ENCODE measurements around the gene TAMALIN.
A peak's percentile ranks its signal among the peaks of the same experiment; 100 is the strongest.

Gene TAMALIN

DNA sequence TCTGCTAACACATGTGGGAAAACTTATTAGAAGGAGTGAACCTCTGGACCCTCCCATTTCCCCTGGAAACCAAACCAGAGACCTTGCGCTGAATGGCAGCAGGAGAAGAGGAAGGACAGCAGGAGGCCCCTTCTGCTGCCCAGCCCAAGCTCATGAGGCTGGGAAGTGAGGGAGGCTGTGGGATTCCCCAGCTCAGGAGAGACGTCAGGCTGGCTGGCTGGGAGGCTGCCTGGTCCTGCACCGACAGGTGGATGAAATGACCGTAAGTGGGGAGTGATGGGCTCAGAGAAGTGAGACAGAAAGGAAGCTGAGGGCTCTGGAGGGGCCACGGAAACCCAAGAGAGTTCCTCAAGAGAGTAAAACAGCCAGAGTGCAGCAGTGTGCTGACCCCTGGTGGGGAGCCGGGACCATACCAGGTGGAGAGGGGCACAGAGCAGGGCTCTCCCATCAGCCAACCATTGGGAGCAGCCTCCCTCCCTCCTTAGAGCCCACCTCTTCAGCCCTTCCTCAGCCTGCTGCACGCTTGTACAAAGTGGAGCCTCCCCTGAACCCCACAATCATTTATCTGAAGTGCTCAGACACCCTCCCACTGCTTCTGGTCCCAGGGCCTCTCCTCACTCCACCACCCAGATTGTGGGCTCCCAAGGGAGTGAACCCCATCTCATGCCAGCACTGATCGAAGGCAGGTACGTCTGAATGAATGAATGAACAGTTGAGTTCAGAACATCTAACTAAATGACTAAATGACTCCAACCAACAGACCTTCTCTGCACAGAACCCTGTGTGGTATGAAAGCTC is 14.0 kb downstream of the TAMALIN start:
- intact Hi-C loops (cut with DNase I; ENCODE audit: low total_unique reads) = no loop called here
- Histone ChIP-seq H3K9me3 (no peaks in the 10 kb centered on the region), H3K4me3 (no peak overlapping the region), H3K4me1 (peaks cover 4 to 29% (median 18%) of the 10 kb centered on the region in 4 donors), H3K36me3 (no peaks in the 10 kb centered on the region), H3K27ac (no peak overlapping the region), H3K27me3 (peaks cover 0 to 27% of the 10 kb centered on the region in 2 donors)
- TF ChIP-seq, protein P1, sequence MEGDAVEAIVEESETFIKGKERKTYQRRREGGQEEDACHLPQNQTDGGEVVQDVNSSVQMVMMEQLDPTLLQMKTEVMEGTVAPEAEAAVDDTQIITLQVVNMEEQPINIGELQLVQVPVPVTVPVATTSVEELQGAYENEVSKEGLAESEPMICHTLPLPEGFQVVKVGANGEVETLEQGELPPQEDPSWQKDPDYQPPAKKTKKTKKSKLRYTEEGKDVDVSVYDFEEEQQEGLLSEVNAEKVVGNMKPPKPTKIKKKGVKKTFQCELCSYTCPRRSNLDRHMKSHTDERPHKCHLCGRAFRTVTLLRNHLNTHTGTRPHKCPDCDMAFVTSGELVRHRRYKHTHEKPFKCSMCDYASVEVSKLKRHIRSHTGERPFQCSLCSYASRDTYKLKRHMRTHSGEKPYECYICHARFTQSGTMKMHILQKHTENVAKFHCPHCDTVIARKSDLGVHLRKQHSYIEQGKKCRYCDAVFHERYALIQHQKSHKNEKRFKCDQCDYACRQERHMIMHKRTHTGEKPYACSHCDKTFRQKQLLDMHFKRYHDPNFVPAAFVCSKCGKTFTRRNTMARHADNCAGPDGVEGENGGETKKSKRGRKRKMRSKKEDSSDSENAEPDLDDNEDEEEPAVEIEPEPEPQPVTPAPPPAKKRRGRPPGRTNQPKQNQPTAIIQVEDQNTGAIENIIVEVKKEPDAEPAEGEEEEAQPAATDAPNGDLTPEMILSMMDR (IDR thresholded peaks at IDR 0.05) = peak; percentile 32 to 48
- DNase-seq = no peak

- Histone ChIP-seq H3K27ac (no peak overlapping the region), H3K4me1 (peaks cover 4 to 35% (median 23%) of the 10 kb centered on the region in 4 donors), H3K9me3 (no peaks in the 10 kb centered on the region), H3K36me3 (no peaks in the 10 kb centered on the region), H3K4me3 (peak overlapping the region; percentile 52 to 67), H3K27me3 (peaks cover 0 to 15% of the 10 kb centered on the region in 2 donors)
- intact Hi-C loops (cut with DNase I; ENCODE audit: low total_unique reads) = no loop called here
- no peak for DNase-seq
- TF ChIP-seq, protein P1 (IDR thresholded peaks at IDR 0.05) = no peak
Observed at GRCh38 chr12:52022841-52023181, 16.1 kb downstream of the TAMALIN start.

GRCh38 chr12:52023182-52023975 is 16.6 kb downstream of the TAMALIN start:
- peak overlapping the region; percentile 52 to 67 for H3K4me3 ChIP-seq
- peak; percentile 84 to 91 for DNase-seq
- intact Hi-C loops (cut with DNase I; ENCODE audit: low total_unique reads) = no loop called here
- H3K27me3 ChIP-seq = peaks cover 0 to 15% of the 10 kb centered on the region in 2 donors
- TF ChIP-seq, protein P1 (IDR thresholded peaks at IDR 0.05) = peak; percentile 94 to 96
- H3K36me3 ChIP-seq = no peaks in the 10 kb centered on the region
- no peaks in the 10 kb centered on the region for H3K9me3 ChIP-seq
- H3K27ac ChIP-seq = peak overlapping the region in 1 of 2 donors; percentile 10
- peaks cover 4 to 35% (median 23%) of the 10 kb centered on the region in 4 donors for H3K4me1 ChIP-seq

- peak overlapping the region in 1 of 2 donors; percentile 10 for H3K27ac ChIP-seq
- TF ChIP-seq, protein P1 (IDR thresholded peaks at IDR 0.05) = peak in 1 of 2 experiments; percentile 8
- H3K4me3 ChIP-seq = peak overlapping the region; percentile 52 to 67
- H3K36me3 ChIP-seq = no peaks in the 10 kb centered on the region
- DNase-seq = no peak
- H3K27me3 ChIP-seq = peaks cover 0 to 14% of the 10 kb centered on the region in 2 donors
- no peaks in the 10 kb centered on the region for H3K9me3 ChIP-seq
- intact Hi-C loops (cut with DNase I; ENCODE audit: low total_unique reads) = no loop called here
- peaks cover 4 to 35% (median 23%) of the 10 kb centered on the region in 4 donors for H3K4me1 ChIP-seq
Observed at GRCh38 chr12:52023976-52024688, 17.4 kb downstream of the TAMALIN start.

DNA sequence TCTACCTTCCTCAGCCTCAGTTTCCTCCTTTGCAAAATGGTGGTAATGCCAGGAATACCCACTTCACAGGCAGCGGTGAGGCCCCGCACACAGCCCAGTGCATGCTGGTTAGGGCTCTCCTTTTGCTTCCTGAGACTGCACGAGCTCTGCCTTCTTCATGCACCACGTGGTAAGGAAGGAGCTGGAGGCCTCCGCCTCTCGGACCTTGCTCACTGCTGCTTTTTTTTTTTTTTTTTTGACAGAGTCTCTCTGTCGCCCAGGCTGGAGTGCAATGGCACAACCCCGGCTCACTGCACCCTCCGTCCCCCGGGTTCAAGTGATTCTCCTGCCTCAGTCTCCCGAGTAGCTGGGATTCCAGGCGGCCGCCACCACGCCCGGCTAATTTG is 18.1 kb downstream of the TAMALIN start:
- peaks cover 4 to 35% (median 23%) of the 10 kb centered on the region in 4 donors for H3K4me1 ChIP-seq
- H3K4me3 ChIP-seq = peak overlapping the region in 1 of 2 donors; percentile 47
- peaks cover 0 to 10% of the 10 kb centered on the region in 2 donors for H3K27me3 ChIP-seq
- H3K36me3 ChIP-seq = no peaks in the 10 kb centered on the region
- peak in 1 of 2 donors; percentile 56 for DNase-seq
- TF ChIP-seq, protein P1 (IDR thresholded peaks at IDR 0.05) = no peak
- intact Hi-C loops (cut with DNase I; ENCODE audit: low total_unique reads) = no loop called here
- no peaks in the 10 kb centered on the region for H3K9me3 ChIP-seq
- H3K27ac ChIP-seq = peak overlapping the region; percentile 68 to 73
